ENCODE data around the gene RPS6KA4.
A peak's percentile ranks its signal among the peaks of the same experiment; 100 is the strongest.
"Not testable (repeated sequence)": the region's sequence is repeated elsewhere in the genome, so short reads cannot be mapped to it uniquely, and the experiment has no call there.

Gene RPS6KA4

GRCh38 chr11:64358907-64359711 lies at the start of gene RPS6KA4:
RPS6KA4 (plus strand) TSS chr11:64359162; CDS start chr11:64359236, 74 bp downstream.
- peak in 1 of 2 experiments; percentile 29 for DNase-seq

- DNase-seq = no peak
Observed at GRCh38 chr11:64312947-64313346, 46.0 kb upstream of the RPS6KA4 start.

GRCh38 chr11:64313491-64314145 lies 45.3 kb upstream of the RPS6KA4 start:
- no peak for DNase-seq

- no peak for DNase-seq
Observed at GRCh38 chr11:64314146-64314804, 44.7 kb upstream of the RPS6KA4 start.

GRCh38 chr11:64314805-64315561 lies 44.0 kb upstream of the RPS6KA4 start:
- DNase-seq = no peak

GRCh38 chr11:64315667-64316526 lies 43.1 kb upstream of the RPS6KA4 start:
- DNase-seq = not testable (repeated sequence)

- peak; percentile 60 to 71 for DNase-seq
Observed at GRCh38 chr11:64316672-64317324, 42.2 kb upstream of the RPS6KA4 start.

GRCh38 chr11:64317325-64317960 lies 41.5 kb upstream of the RPS6KA4 start, which contains the start of gene TRMT112:
TRMT112 (minus strand) TSS chr11:64317559; CDS start chr11:64317526, 33 bp downstream.
- peak; percentile 97 to 99 for DNase-seq

GRCh38 chr11:64317961-64318765 lies 40.8 kb upstream of the RPS6KA4 start, which contains the start of gene PRDX5:
PRDX5 (plus strand) TSS chr11:64318121; CDS start chr11:64318216, 95 bp downstream.
- DNase-seq = peak; percentile 93 to 94

- DNase-seq = no peak
Observed at GRCh38 chr11:64318766-64319761, 39.9 kb upstream of the RPS6KA4 start.

GRCh38 chr11:64320556-64320955 lies 38.4 kb upstream of the RPS6KA4 start:
- no peak for DNase-seq

GRCh38 chr11:64321026-64321425 lies 37.9 kb upstream of the RPS6KA4 start:
- no peak for DNase-seq

GRCh38 chr11:64321533-64321932 lies 37.4 kb upstream of the RPS6KA4 start:
- no peak for DNase-seq

GRCh38 chr11:64322925-64323260 lies 36.1 kb upstream of the RPS6KA4 start:
- DNase-seq = no peak

GRCh38 chr11:64323373-64323772 lies 35.6 kb upstream of the RPS6KA4 start:
- no peak for DNase-seq

- DNase-seq = not testable (repeated sequence)
Observed at GRCh38 chr11:64323984-64324383, 35.0 kb upstream of the RPS6KA4 start.

- DNase-seq = no peak
Observed at GRCh38 chr11:64324692-64325469, 34.1 kb upstream of the RPS6KA4 start.

- DNase-seq = no peak
Observed at GRCh38 chr11:64327375-64327774, 31.6 kb upstream of the RPS6KA4 start.

Data from SHP77 (cell line).